Measurements from ENCODE around the gene FBLN1.

Gene FBLN1

DNA sequence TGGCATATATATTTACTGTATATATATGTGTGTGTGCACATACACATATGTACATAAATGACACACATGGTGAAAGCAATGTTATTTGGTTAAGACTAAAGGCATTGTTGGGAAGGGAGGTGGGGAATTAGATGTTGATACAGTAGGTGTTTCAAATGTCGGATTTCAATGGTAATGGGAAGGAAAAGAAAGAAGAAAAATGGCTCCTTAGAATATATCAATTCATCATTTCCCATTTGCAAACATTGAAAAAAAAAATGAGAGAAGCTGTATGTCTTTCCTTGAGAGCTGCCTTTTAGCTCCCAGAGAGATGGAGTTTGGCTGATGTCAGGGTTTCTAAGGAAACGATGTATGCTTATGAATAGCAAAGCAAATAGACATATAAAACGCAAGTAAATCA lies 135.5 kb downstream of the FBLN1 start:
- ATAC-seq (replicated peaks; ENCODE audit: extremely low read depth, poor library complexity, severe bottlenecking) (no peak), DNase-seq (ENCODE audit: low spot score in 2 of 2) (no peak)
- H3K27me3 Mint-ChIP-seq = peaks cover 88% of the 10 kb centered on the region
- H3K27ac Mint-ChIP-seq (ENCODE audit: low read depth) = no peak overlapping the region
- peaks cover 15% of the 10 kb centered on the region for H3K4me1 Mint-ChIP-seq
- H3K36me3 Mint-ChIP-seq (ENCODE audit: insufficient read depth) = no peaks in the 10 kb centered on the region
- no peak overlapping the region for H3K4me3 Mint-ChIP-seq
- no peaks in the 10 kb centered on the region for H3K9me3 Mint-ChIP-seq

DNA sequence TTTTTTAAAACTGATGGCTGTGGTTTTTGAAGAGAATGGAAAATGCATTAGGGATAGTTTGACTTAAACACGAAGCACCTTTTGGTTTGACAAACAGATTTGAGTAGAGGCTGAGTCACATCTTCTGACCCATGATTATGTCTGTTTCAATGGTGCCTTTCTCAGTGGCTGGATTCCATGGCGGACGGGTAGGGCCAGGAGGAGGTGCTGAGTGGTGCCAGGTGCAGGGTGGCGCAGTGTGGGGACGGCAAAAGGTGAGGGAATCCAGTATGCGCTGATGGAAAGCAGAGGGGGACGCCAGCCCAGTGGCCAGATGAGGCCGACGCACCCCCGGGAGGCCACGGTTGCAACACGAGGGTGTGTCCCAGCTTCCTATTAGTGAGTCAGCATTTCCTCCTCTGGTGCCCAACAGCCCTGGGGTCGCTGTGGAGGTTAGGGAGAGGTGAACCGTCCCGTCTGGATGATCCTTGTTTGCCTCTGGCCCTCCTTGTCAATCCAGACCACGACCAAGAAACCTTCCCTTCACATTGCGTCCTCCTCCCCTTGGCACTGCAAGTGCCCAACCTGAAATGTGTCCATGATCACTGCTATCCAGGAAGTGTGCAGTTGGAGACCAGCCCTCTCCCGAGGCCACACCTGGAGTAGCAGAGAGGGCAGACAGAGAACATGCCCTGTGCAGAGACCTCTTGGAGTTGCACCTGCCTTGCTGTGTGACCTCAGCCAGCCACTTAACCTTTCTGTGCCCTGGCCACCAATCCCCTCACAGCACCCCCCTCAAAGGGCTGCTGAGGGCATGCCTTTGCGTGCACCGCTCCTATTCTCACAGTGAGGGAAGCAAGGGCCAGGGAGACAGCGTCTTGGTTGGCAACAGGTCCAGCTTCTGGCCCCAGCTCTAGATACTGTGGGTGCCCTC lies 136.4 kb downstream of the FBLN1 start:
- no peaks in the 10 kb centered on the region for H3K36me3 Mint-ChIP-seq (ENCODE audit: insufficient read depth)
- peaks cover 80% of the 10 kb centered on the region for H3K27me3 Mint-ChIP-seq
- peaks cover 15% of the 10 kb centered on the region for H3K4me1 Mint-ChIP-seq
- H3K27ac Mint-ChIP-seq (ENCODE audit: low read depth) = peak overlapping the region; percentile 87
- DNase-seq (ENCODE audit: low spot score in 2 of 2) = no peak
- no peak for ATAC-seq (replicated peaks; ENCODE audit: extremely low read depth, poor library complexity, severe bottlenecking)
- H3K9me3 Mint-ChIP-seq = no peaks in the 10 kb centered on the region
- H3K4me3 Mint-ChIP-seq = no peak overlapping the region

DNA sequence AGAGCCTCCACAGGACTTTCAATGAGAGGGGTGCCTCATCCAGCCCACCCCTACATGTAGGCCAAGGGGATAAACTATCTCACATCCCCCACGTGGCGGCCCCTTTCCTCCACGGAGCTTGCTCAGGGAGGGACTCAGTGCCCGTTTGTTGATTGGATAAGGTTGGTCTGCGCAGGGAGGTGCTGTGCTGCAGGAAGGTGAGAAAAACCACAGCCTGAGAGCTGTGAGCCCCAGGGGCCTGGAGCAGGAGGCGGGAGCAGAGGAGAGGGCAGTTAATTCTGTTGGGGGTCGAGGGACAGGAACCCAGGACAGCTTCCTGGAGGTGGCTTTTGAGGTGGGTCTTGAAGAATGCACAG lies 137.0 kb downstream of the FBLN1 start:
- H3K27ac Mint-ChIP-seq (ENCODE audit: low read depth) = peak overlapping the region; percentile 87
- H3K27me3 Mint-ChIP-seq = peaks cover 75% of the 10 kb centered on the region
- peaks cover 15% of the 10 kb centered on the region for H3K4me1 Mint-ChIP-seq
- no peaks in the 10 kb centered on the region for H3K36me3 Mint-ChIP-seq (ENCODE audit: insufficient read depth)
- DNase-seq (ENCODE audit: low spot score in 2 of 2) (no peak), ATAC-seq (replicated peaks; ENCODE audit: extremely low read depth, poor library complexity, severe bottlenecking) (no peak)
- H3K9me3 Mint-ChIP-seq = no peaks in the 10 kb centered on the region
- no peak overlapping the region for H3K4me3 Mint-ChIP-seq

DNA sequence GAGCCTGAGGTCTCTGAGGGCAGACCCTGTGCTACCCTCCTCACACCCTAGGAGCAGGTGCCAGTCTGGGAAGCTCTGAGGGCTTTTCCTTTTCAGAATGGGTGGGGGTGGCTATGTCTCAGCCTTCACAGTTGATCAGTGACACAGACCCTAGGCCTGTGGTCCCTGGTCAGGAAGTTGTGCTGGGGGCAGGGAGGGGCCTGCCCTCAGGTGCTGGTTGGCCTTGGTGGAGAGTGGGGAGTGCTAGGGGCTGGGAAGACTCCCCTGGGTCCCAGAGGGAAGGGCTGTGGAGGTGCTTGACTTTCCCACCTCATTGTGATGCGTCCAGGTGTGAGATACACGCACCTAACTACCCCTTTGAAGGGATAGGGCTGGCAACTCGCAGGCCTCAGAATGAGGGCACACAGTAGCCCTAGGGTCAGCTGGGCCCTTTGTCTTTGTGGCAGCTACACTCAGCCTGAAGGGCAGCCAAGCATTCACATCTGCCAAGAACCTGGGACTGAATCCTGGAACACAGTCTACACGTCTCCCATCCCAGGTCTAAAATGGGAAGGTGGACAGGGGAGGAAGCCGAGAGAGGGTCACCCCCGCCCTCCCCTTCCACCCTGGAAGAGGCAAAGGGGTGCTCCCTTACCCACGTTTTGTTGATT lies 137.7 kb downstream of the FBLN1 start:
- no peaks in the 10 kb centered on the region for H3K9me3 Mint-ChIP-seq
- H3K36me3 Mint-ChIP-seq (ENCODE audit: insufficient read depth) = no peaks in the 10 kb centered on the region
- no peak overlapping the region for H3K27ac Mint-ChIP-seq (ENCODE audit: low read depth)
- ATAC-seq (replicated peaks; ENCODE audit: extremely low read depth, poor library complexity, severe bottlenecking) = peak; percentile 14
- H3K4me1 Mint-ChIP-seq = peaks cover 15% of the 10 kb centered on the region
- H3K27me3 Mint-ChIP-seq = peaks cover 69% of the 10 kb centered on the region
- no peak for DNase-seq (ENCODE audit: low spot score in 2 of 2)
- no peak overlapping the region for H3K4me3 Mint-ChIP-seq

DNA sequence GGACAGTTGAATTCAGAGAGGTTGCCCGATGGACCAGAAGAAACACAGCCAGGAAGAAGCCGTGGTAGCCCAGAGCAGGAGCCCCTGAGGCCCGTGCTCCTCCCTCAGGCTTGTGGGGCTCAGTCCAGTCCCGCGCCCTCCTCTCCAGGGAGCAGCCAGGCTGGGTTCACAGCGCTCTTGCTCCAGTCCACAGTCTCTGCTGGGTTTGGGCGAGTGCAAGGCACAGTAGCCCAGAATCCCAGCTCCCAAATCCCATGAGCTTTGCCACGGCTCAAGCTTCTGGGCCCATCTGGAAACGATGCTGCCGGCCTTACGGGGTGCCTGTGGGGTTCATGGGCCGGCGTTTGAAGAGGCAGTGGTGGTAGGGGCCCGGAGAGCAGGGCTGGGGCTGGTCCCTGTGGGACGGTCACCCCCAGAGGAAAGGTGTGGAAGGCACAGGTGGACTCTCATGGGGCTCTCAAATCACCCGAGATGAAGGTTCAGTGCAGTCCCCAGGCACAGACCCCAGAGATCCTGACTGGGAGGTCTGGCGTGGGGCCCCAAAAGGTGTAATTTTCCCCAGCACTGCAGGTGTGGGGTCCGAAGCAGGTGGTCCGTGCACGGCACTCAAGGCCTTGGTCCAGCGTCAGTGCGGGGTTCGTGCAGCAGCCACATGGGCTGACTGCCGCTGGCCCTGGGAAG lies 138.4 kb downstream of the FBLN1 start:
- Mint-ChIP-seq H3K27ac (ENCODE audit: low read depth) (no peak overlapping the region), H3K27me3 (peaks cover 62% of the 10 kb centered on the region), H3K36me3 (ENCODE audit: insufficient read depth) (no peaks in the 10 kb centered on the region), H3K9me3 (no peaks in the 10 kb centered on the region), H3K4me3 (no peak overlapping the region), H3K4me1 (peaks cover 20% of the 10 kb centered on the region)
- no peak for ATAC-seq (replicated peaks; ENCODE audit: extremely low read depth, poor library complexity, severe bottlenecking)
- DNase-seq (ENCODE audit: low spot score in 2 of 2) = no peak

DNA sequence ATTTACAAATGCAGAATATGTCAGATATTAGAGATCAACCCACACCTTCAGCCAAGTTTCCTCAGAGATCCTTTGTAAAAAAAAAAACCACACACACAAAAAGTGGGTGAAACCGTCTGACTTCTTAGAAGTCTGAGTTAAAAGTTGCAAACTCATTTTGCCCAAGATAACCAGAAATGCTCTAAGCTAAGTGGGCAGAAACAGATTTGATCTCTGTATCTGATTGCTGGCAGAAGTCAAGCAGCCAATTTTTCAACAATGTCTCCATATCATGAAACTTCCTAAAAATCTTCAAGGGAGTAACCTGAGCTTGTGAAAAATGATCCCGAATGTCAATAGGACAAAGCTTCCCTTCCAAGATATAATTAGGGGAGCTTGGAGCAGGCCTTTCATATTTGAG lies 140.3 kb downstream of the FBLN1 start:
- no peak for DNase-seq (ENCODE audit: low spot score in 2 of 2)
- Mint-ChIP-seq H3K9me3 (no peaks in the 10 kb centered on the region), H3K36me3 (ENCODE audit: insufficient read depth) (peaks cover 2% of the 10 kb centered on the region), H3K4me1 (peaks cover 21% of the 10 kb centered on the region), H3K27me3 (peaks cover 45% of the 10 kb centered on the region), H3K27ac (ENCODE audit: low read depth) (no peak overlapping the region), H3K4me3 (no peak overlapping the region)
- ATAC-seq (replicated peaks; ENCODE audit: extremely low read depth, poor library complexity, severe bottlenecking) = no peak

DNA sequence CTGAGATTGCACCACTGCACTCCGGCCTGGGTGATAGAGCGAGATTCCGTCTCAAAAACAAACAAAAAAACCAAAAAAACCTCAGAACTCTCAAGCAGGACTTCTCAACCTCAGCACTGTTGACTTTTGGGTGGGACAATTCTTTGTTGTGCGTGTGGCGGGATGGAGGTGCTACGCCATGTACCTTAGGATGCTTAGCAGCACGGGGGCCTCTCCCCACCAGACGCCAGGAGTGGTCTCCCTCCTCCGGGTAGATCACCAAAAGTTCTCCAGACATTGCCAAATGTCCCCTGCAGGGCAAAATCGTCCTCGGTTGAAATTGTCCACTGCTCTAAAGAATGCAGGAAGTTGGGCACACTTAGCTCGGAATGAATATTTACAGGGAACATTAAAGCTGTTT lies 142.0 kb downstream of the FBLN1 start:
- peaks cover 45% of the 10 kb centered on the region for H3K27me3 Mint-ChIP-seq
- ATAC-seq (replicated peaks; ENCODE audit: extremely low read depth, poor library complexity, severe bottlenecking) = no peak
- no peaks in the 10 kb centered on the region for H3K9me3 Mint-ChIP-seq
- no peak overlapping the region for H3K4me3 Mint-ChIP-seq
- peaks cover 2% of the 10 kb centered on the region for H3K36me3 Mint-ChIP-seq (ENCODE audit: insufficient read depth)
- H3K4me1 Mint-ChIP-seq = peaks cover 9% of the 10 kb centered on the region
- H3K27ac Mint-ChIP-seq (ENCODE audit: low read depth) = no peak overlapping the region
- no peak for DNase-seq (ENCODE audit: low spot score in 2 of 2)

DNA sequence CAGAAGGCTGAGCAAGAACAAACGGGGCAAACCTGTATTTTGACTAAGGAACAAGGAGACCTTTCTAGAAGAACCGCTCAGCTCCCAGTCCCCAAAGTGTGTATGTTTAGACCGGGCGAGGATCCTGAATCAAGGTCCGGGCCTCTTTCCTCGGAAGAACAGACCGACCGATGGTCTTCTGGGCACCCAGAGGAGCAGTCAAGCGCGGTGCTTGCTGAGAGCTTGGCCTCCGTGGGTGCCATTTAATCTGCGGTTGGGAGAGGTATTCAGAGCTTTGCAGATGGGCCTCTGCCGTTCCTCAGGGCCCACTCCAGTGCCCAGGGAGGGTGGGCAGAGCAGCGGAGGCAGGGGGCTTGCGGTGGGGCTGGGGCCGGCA lies 142.5 kb downstream of the FBLN1 start:
- Mint-ChIP-seq H3K36me3 (ENCODE audit: insufficient read depth) (peaks cover 2% of the 10 kb centered on the region), H3K27me3 (peaks cover 45% of the 10 kb centered on the region), H3K27ac (ENCODE audit: low read depth) (no peak overlapping the region), H3K4me3 (no peak overlapping the region), H3K4me1 (peaks cover 6% of the 10 kb centered on the region), H3K9me3 (no peaks in the 10 kb centered on the region)
- DNase-seq (ENCODE audit: low spot score in 2 of 2) (no peak), ATAC-seq (replicated peaks; ENCODE audit: extremely low read depth, poor library complexity, severe bottlenecking) (no peak)

GRCh38 chr22:45645526-45646414 lies 143.1 kb downstream of the FBLN1 start:
- peak; percentile 84 for ATAC-seq (replicated peaks; ENCODE audit: extremely low read depth, poor library complexity, severe bottlenecking)
- H3K36me3 Mint-ChIP-seq (ENCODE audit: insufficient read depth) = peaks cover 2% of the 10 kb centered on the region
- no peaks in the 10 kb centered on the region for H3K9me3 Mint-ChIP-seq
- H3K4me3 Mint-ChIP-seq = peak overlapping the region; percentile 44
- H3K27me3 Mint-ChIP-seq = peaks cover 45% of the 10 kb centered on the region
- peaks cover 6% of the 10 kb centered on the region for H3K4me1 Mint-ChIP-seq
- no peak overlapping the region for H3K27ac Mint-ChIP-seq (ENCODE audit: low read depth)
- peak; percentile 64 to 79 for DNase-seq (ENCODE audit: low spot score in 2 of 2)

DNA sequence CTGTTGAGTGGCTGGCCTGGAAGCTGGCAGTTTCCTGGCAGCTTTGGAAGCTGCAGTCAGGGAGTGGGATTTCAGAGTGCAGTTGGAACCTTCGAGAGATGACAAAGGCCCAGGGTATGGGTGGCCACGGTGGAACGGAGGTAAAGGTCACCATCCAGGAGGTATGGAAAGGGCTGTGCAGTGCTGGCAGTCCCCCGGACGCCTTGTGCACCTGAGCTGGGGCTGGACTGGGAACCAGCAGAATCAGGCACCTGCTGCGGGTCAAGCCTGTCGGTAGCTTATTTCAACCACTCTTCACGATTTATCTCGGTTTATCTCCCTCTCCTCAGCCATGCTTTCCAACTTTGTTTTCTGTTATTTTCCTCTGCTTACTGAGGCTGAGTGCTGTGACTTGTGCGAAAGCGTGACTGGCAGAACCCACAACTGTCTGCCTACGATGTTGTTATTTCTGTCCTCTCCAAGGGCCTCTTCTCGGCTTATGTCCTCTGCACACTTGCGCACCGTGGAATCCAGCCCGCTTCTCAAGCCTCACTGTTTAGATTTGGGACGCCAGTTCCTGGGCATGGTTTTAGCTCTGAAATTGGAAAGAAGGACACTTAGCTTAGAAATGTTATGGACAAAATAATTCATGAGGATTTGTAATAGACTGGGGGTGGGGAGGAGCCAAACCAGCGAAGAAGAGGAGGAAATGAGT lies 145.0 kb downstream of the FBLN1 start:
- Mint-ChIP-seq H3K36me3 (ENCODE audit: insufficient read depth) (peaks cover 2% of the 10 kb centered on the region), H3K4me3 (no peak overlapping the region), H3K27ac (ENCODE audit: low read depth) (no peak overlapping the region), H3K27me3 (peaks cover 46% of the 10 kb centered on the region), H3K4me1 (peaks cover 6% of the 10 kb centered on the region), H3K9me3 (no peaks in the 10 kb centered on the region)
- ATAC-seq (replicated peaks; ENCODE audit: extremely low read depth, poor library complexity, severe bottlenecking) (no peak), DNase-seq (ENCODE audit: low spot score in 2 of 2) (no peak)

DNA sequence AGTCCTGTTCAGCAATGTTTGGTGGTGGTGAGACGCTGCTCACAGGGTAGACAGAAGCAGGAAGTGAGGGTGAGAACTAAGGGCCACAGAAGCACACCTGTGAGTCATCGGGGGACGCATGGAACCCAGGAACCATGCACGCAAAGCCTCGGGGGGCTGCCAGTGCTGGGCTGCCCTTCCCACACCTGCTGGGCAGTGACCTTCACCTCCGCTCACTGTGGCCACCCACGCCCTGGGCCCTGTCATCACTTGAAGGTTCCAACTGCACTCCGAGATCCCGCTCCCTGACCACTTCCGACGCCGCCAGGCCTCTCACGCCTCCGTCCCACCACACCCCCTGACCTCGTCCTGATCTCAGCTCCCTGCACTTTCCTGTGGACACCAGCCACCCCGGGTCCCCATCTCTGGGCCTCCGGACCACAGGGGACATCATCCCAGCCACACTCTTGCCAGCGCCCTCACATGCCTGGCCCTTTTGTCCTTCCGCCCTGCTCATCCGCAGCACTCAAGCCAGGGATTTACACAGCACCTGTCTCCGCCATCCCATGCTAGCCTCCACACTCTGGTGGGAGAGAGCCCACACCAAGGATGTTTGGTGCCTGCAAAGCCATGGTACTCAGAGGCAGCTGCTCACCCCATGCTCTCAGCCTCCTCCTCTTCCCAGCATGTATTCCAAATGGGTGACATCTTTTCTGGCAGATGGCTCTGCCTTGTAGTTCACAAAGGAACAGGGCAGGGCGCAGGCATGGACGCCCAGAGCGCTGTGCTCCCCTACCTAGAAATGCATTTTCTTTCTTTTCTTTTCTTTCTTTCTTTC lies 145.8 kb downstream of the FBLN1 start:
- Mint-ChIP-seq H3K4me1 (peaks cover 6% of the 10 kb centered on the region), H3K9me3 (no peaks in the 10 kb centered on the region), H3K27ac (ENCODE audit: low read depth) (no peak overlapping the region), H3K27me3 (peaks cover 54% of the 10 kb centered on the region), H3K36me3 (ENCODE audit: insufficient read depth) (peaks cover 2% of the 10 kb centered on the region), H3K4me3 (no peak overlapping the region)
- no peak for ATAC-seq (replicated peaks; ENCODE audit: extremely low read depth, poor library complexity, severe bottlenecking)
- DNase-seq (ENCODE audit: low spot score in 2 of 2) = no peak

Data from central memory CD8-positive, alpha-beta T cell (primary cell).